K562 treated with DMSO at 1 percent for 4 hours (cell line): Measurements from ENCODE around the gene ZNF599. TPM values are rescaled to one million over a fixed set of nuclear protein-coding genes. Genes with fewer than 3 reads are reported as not detected.

Experiments
- total RNA-seq: library from RNA; unstranded; fragments of 300-600 nt; gene quantifications from 2 replicates; pipeline ENCODE4 v1.2.3, GENCODE V29; 2022; ENCODE audit not compliant: insufficient read depth

Gene ZNF599
- total RNA-seq = 6.2 and 6.5 TPM in 2 replicates

DNA sequence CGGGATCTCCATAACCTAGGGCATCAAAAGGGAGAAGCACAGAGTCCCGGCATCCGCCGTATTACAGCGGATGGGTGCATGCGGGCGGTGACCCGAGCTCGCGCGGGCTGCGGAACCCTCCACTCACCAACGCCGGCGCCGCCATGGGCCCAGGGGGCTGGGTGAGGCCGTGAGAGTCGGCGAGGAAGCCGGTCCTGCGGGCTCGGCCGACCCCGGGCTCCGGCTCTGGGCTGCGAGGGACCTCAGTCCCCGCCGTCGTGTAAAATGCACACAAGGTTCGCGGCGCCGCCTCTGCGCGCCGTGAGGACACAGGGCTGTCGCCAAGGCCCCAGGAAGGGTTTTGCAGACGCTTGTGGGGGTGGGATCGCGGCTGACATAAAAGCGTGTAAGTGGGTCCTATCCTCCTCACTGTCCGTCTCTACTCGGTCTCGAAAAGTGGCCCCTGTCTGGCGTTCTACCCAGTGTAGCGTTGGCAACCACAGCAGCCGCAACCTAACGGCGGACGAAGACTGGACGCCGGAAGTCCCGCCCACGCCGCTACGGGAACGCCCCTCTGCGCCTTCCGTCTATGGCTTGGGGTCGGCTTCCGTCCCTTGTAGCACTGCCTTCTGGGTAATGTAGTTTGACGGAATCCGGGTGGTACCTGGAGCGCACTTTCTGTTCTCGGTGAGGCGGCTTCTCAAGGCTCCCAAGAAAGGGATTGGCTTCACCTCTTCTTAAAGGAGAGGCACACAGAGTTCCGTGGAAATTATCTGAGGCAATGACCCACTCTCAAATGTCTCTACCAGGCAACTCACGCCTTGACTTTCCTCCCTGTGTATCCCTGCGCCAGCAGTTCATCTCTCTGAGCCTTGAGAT, at the start of gene ZNF599:
Gene ZNF599 (minus strand): TSS at position 519 of the 858 bp plus-strand sequence. CDS start 374 bp downstream, at position 145.

DNA sequence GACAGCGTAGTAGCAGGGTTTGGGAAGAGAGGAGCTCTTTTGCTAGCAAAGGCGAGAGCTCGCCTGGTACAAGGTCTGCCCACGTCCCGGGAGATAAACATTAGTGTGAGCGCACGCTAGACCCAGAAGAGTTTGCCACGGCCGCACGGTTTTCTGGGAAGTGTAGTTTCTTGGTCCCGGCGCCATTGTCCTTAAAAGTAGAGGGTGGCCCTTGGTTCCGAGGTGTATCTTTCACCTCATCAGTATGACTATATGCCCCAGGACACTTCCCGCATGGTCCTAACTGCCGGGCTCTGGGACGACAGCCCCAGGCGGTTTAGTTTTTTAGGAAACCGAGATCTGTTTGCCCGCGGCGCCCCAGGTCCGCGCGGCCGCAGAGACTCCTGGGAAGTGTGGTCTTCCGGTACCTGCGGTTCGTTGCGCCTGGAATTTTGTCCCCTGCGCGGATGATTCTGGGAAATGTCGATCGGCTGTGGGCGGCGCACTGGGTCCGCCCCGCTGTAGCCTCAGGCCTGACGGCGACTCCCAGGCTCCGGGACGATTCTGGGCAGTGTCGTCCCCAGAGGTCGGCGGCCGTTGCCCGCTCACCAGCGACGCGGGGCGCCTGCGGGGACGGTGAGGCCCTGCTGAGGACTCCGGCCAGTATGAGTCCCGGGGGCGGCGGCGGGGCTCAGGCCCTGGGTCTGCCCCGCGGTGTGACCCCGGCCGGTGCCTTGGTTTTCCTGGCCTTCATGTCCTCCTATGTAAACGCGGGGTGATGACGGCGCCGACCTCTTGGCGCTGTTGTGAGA, 39.1 kb downstream of the ZNF599 start, which contains the start of gene ZNF181:
Gene ZNF181 (plus strand): TSS at position 498 of the 791 bp plus-strand sequence. CDS start 795 bp downstream, outside the sequence.

Other genes starting within 250 kb of the ZNF599 start
- gene SCGB2B2, start 96.1 kb downstream of the ZNF599 start, total RNA-seq = not detected in 2 replicates
- 0.38 and 1.3 TPM in 2 replicates for gene ZNF302, start 95.5 kb downstream of the ZNF599 start, total RNA-seq
- gene ZNF181, start 39.0 kb downstream of the ZNF599 start, total RNA-seq = 12.5 and 14.2 TPM in 2 replicates
- gene ZNF30, start 153.7 kb upstream of the ZNF599 start, total RNA-seq = 8.5 and 17.1 TPM in 2 replicates
- 2.9 and 3.1 TPM in 2 replicates for gene ZNF792, start 191.0 kb upstream of the ZNF599 start, total RNA-seq
- 71.0 and 92.8 TPM in 2 replicates for gene GRAMD1A, start 227.1 kb upstream of the ZNF599 start, total RNA-seq